ENCODE results near the gene PARVB.

DNA sequence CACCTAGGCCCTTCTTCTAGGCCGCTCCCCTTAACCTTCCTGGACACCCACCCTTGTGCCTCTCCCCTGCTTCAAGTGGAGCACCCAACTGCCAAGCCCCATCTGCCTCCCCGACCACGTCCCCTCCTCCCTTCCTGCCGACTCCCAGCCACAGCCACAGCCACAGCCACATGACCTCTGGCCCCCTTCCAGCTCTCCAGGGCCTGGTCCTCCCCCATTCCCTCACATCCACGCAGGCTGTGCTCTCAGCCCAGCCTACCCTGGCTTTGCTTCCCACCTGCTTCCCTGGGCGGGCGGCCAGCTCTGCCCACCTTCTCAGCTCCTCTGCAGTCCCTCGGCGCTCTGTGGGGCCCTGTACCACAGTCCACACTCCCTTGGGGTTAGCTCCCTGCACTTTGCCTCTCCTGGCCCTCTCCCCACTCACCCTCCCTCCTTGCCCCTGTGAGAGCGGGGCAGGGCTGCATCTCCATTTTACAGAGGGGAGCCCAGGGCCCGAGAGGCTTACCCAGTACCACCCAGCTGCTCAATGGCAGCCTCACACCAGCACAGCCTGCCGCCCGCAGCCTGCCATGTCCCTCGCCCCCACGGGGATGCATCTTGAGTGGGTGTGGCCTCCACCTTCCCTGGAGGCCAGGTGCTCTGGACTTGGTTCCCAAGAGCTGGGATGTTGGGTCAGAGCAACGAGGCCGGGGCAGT lies 176.9 kb downstream of the PARVB start:
- no peak for TF ChIP-seq CREB1 (IDR thresholded peaks at IDR 0.05)
- no peak for TF ChIP-seq TCF12 (IDR thresholded peaks at IDR 0.05; ENCODE audit: low read depth, low read length)
- TF ChIP-seq CTCF (IDR thresholded peaks at IDR 0.05; ENCODE audit: control extremely low read depth in 1 of 3, insufficient read depth in 1 of 3, low read depth in 1 of 3, low read length in 3 of 3), result no peak
- TF ChIP-seq NRF1 (IDR thresholded peaks at IDR 0.05; ENCODE audit: low read depth, low read length), result no peak
- no peak for TF ChIP-seq SP4 (IDR thresholded peaks at IDR 0.05; ENCODE audit: low read length)
- no peak for TF ChIP-seq POLR2A (IDR thresholded peaks at IDR 0.05; ENCODE audit: control extremely low read depth in 1 of 2, low read depth in 2 of 2, low read length in 2 of 2)
- no peak for TF ChIP-seq PHF8 (conservative IDR thresholded peaks at IDR 0.05; ENCODE audit: low read depth, low read length)
- TF ChIP-seq CHD2 (IDR thresholded peaks at IDR 0.05; ENCODE audit: low read length), result no peak
- TF ChIP-seq YY1 (IDR thresholded peaks at IDR 0.05; ENCODE audit: low read depth, low read length), result no peak
